A204.1 (cell line): ENCODE measurements around the gene TOGARAM1.

ENCODE experiments used
- FAIRE-seq: peaks from 2 replicates; lab custom pipeline; 2012; peaks lifted over from hg19 to GRCh38; lab: Jason Lieb, UNC

Gene TOGARAM1, protein sequence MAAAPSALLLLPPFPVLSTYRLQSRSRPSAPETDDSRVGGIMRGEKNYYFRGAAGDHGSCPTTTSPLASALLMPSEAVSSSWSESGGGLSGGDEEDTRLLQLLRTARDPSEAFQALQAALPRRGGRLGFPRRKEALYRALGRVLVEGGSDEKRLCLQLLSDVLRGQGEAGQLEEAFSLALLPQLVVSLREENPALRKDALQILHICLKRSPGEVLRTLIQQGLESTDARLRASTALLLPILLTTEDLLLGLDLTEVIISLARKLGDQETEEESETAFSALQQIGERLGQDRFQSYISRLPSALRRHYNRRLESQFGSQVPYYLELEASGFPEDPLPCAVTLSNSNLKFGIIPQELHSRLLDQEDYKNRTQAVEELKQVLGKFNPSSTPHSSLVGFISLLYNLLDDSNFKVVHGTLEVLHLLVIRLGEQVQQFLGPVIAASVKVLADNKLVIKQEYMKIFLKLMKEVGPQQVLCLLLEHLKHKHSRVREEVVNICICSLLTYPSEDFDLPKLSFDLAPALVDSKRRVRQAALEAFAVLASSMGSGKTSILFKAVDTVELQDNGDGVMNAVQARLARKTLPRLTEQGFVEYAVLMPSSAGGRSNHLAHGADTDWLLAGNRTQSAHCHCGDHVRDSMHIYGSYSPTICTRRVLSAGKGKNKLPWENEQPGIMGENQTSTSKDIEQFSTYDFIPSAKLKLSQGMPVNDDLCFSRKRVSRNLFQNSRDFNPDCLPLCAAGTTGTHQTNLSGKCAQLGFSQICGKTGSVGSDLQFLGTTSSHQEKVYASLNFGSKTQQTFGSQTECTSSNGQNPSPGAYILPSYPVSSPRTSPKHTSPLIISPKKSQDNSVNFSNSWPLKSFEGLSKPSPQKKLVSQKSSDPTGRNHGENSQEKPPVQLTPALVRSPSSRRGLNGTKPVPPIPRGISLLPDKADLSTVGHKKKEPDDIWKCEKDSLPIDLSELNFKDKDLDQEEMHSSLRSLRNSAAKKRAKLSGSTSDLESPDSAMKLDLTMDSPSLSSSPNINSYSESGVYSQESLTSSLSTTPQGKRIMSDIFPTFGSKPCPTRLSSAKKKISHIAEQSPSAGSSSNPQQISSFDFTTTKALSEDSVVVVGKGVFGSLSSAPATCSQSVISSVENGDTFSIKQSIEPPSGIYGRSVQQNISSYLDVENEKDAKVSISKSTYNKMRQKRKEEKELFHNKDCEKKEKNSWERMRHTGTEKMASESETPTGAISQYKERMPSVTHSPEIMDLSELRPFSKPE (N-terminal part only)

DNA sequence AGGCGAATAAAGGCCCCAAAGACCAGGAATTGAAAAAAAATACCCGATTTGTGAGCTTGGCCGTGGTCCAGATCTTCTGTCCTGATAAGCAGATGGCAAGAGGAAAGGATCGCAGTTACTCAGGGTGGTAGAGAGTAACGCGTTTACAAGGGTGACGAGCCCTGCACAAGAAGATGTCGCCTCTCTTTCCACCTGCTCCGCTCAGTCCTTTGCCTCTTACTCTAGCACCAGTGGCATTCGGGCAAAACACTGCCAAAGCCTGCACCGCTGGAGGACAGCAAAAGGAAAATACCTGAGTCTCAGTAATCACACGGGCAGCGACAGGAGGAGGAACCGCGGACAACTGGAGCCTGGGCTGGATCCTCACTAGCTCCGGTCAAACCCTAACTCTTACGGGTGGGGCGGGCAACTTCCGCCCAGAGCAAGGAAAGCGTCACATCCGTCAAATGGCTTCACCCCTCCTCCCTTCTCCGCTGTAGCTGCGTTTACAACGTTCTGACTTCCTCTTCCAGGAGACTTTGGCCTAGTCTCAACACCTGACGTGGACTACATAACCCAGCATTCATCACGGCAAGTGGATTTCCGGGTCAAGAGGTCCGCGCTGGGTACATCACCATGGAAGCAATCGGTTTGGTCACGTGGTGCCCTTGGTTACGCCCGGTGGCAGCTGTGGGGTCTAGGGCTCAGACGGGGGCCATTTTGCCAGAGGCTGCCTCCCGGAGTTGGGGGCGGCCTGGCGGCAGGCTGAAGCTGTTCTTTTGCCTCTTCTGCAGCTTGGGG, at the start of gene TOGARAM1, which contains the start of gene KLHL28:
TSS of gene TOGARAM1 (plus strand) at position 637 of the 780 bp plus-strand sequence. CDS start 232 bp downstream, outside the sequence.
TSS of gene KLHL28 (minus strand) at position 394 of the 780 bp plus-strand sequence. CDS start 16,019 bp downstream, outside the sequence.
- FAIRE-seq: peak; percentile 99

GRCh38 chr14:44914849-44915248, 47.1 kb upstream of the TOGARAM1 start:
- no peak for FAIRE-seq

- FAIRE-seq: no peak
Observed at GRCh38 chr14:44928793-44929192, 33.2 kb upstream of the TOGARAM1 start.

DNA sequence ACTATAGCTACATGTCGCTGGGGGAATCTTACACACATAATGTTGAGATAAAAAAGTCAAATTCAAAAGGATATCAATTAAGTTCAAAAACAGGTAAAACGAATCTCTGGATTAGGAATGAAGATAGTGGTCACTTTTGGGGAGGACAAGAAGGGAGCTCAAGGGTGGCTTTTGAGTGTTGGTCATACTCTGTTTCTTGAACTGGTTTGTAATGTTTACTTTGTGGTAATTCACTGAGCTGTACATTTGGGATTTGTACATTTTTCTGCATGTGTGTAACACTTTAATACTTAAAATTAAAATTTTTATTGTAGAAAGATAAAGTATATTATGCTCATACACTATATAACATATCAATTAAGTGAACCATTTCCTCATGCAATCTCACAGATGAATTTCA, 26.8 kb upstream of the TOGARAM1 start:
- FAIRE-seq: no peak

- FAIRE-seq: no peak
Observed at GRCh38 chr14:44937547-44937946, 24.4 kb upstream of the TOGARAM1 start.

- FAIRE-seq: no peak
Observed at GRCh38 chr14:44940211-44940610, 21.8 kb upstream of the TOGARAM1 start.

DNA sequence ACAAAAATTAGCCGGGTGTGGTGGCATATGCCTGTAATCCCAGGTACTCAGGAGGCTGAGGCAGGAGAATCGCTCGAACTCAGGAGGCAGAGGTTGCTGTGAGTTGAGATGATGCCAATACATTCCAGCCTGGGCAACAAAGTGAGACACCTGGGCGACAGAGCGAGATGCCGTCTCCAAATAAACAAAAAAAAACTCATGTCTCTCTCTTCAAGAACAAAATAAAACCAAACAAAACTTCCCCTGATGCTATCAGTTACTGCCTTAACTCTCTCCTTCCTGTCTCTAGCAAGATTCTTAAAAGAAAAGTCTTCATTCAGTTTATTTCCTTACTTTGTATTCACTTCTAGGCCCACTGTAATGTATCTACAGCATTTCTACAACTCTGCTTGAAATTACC, 21.0 kb upstream of the TOGARAM1 start:
- no peak for FAIRE-seq

DNA sequence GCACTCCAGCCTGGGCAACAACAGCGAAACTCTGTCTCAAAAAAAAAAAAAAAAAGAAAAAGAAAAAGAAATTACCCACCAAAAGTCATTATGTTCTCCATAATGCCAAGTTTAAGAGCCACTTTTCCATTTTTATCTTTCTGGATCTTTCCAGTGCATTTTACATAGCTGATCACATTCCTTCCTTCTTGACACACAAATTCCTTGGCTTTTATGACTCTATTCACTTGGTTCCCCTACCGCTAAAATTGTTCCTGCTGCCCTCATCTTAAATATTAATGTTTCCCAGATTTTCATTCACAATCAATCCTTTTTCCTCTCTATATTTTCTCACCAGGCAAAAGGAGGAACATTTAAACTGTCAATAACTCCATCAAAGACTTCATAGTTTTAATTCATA, 20.4 kb upstream of the TOGARAM1 start:
- FAIRE-seq: no peak

- FAIRE-seq: no peak
Observed at GRCh38 chr14:44942436-44942835, 19.6 kb upstream of the TOGARAM1 start.

GRCh38 chr14:44944107-44944506, 17.9 kb upstream of the TOGARAM1 start:
- FAIRE-seq: no peak

GRCh38 chr14:44945264-44945663, 16.7 kb upstream of the TOGARAM1 start:
- FAIRE-seq: no peak

GRCh38 chr14:44951051-44951450, 10.9 kb upstream of the TOGARAM1 start:
- no peak for FAIRE-seq

- FAIRE-seq: no peak
Observed at GRCh38 chr14:44952391-44953110, 9.4 kb upstream of the TOGARAM1 start.

- FAIRE-seq: peak; percentile 66
Observed at GRCh38 chr14:44954750-44955149, 7.2 kb upstream of the TOGARAM1 start.

- no peak for FAIRE-seq
Observed at GRCh38 chr14:44955528-44955927, 6.5 kb upstream of the TOGARAM1 start.

- no peak for FAIRE-seq
Observed at GRCh38 chr14:44956866-44957265, 5.1 kb upstream of the TOGARAM1 start.

GRCh38 chr14:44959538-44959937, 2.5 kb upstream of the TOGARAM1 start:
- peak; percentile 6 for FAIRE-seq

DNA sequence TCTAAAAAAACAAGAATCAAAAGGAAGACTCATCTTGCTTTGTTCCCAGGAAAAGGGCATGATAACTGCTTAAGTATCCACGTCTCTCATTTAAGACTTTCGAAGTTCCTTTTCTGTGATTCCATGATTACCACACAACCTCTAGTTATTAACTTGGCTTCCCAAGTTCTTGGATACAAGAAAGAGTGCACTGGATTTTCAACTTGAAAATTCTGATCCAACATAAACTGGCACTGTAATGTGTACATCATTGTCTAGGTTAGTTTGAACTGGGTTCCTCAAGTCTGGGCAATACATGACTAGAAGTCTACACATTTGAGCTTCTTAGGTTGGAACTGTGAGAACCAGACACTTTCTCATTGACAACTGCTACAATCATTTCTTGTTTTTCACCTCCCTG, 1.8 kb upstream of the TOGARAM1 start:
- FAIRE-seq: no peak

- no peak for FAIRE-seq
Observed at GRCh38 chr14:44960646-44961045, 1.3 kb upstream of the TOGARAM1 start.

DNA sequence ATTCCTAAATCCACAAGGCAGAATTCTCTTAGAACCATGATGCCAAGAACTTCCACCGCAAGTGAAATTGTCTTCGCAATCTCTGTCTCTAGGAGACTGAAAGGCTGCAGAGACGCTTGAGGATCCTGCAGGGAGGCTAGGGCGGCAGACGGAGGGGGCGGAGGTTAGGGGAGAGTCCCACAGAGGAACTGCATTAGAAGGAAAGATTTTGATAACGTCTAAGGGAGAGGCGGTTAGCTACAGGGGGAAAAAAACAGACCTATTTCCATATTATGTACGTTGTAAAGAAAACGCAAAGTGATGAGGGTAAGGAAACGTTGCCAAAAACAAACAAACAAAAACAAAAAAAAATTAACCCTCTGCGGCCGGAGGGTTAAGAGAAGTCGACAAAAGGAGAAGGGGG, 838 bp upstream of the TOGARAM1 start:
- FAIRE-seq: no peak
